Cerebellar nuclear complex (tissue), 1 donor: ENCODE data around the gene DNAJC27.
"Not testable (repeated sequence)": the region's sequence is repeated elsewhere in the genome, so short reads cannot be mapped to it uniquely, and the experiment has no call there.

Experiments
- DNase-seq, 2 experiments: peaks; one replicate each; lab custom pipeline; 2025; lab: John Stamatoyannopoulos, UW

The DNAJC27 gene

GRCh38 chr2:24971536-24972314 lies at the start of gene DNAJC27:
Gene DNAJC27 (minus strand): TSS chr2:24971955. CDS start chr2:24971904, 51 bp downstream.
- DNase-seq, result peak; percentile 90 to 96

- no peak for DNase-seq
Measured at GRCh38 chr2:25018681-25019080, 46.9 kb upstream of the DNAJC27 start.

GRCh38 chr2:25014631-25015030 lies 42.9 kb upstream of the DNAJC27 start:
- no peak for DNase-seq

- not testable (repeated sequence) for DNase-seq
Measured at GRCh38 chr2:25011342-25011741, 39.6 kb upstream of the DNAJC27 start.

- DNase-seq, result no peak
Measured at GRCh38 chr2:25009954-25010353, 38.2 kb upstream of the DNAJC27 start.

GRCh38 chr2:25002066-25002465 lies 30.3 kb upstream of the DNAJC27 start:
- no peak for DNase-seq

- DNase-seq, result no peak
Measured at GRCh38 chr2:25001325-25001637, 29.5 kb upstream of the DNAJC27 start.

GRCh38 chr2:25000503-25001324 lies 29.0 kb upstream of the DNAJC27 start:
- no peak for DNase-seq

GRCh38 chr2:25000036-25000435 lies 28.3 kb upstream of the DNAJC27 start:
- DNase-seq, result no peak

GRCh38 chr2:24999097-24999496 lies 27.3 kb upstream of the DNAJC27 start:
- DNase-seq, result not testable (repeated sequence)

- DNase-seq, result no peak
Measured at GRCh38 chr2:24994146-24994724, 22.5 kb upstream of the DNAJC27 start.

GRCh38 chr2:24993406-24994145 lies 21.8 kb upstream of the DNAJC27 start:
- no peak for DNase-seq

GRCh38 chr2:24986372-24986771 lies 14.6 kb upstream of the DNAJC27 start:
- DNase-seq, result no peak

- no peak for DNase-seq
Measured at GRCh38 chr2:24985511-24985910, 13.8 kb upstream of the DNAJC27 start.

GRCh38 chr2:24984912-24985311 lies 13.2 kb upstream of the DNAJC27 start:
- DNase-seq, result peak; percentile 28 to 39

GRCh38 chr2:24981411-24982136 lies 9.8 kb upstream of the DNAJC27 start:
- no peak for DNase-seq

- no peak for DNase-seq
Measured at GRCh38 chr2:24978661-24979060, 6.9 kb upstream of the DNAJC27 start.

- no peak for DNase-seq
Measured at GRCh38 chr2:24977631-24978030, 5.9 kb upstream of the DNAJC27 start.

- no peak for DNase-seq
Measured at GRCh38 chr2:24973812-24974211, 2.1 kb upstream of the DNAJC27 start.

- DNase-seq, result peak in 1 of 2 experiments; percentile 30
Measured at GRCh38 chr2:24972315-24972961, 683 bp upstream of the DNAJC27 start.

GRCh38 chr2:24971286-24971535 lies 544 bp downstream of the DNAJC27 start:
- no peak for DNase-seq
